GM19397 (cell line): ENCODE results near the gene AP2M1.

Source experiments
- ATAC-seq: cut with Tn5 transposase; IDR thresholded peaks from one replicate; pipeline ENCODE4 v1.9.1; 2021; ENCODE audit warnings: mild to moderate bottlenecking, moderate library complexity; ENCODE audit not compliant: unreplicated experiment

AP2M1 gene

GRCh38 chr3:184178521-184179138 is 4.0 kb downstream of the AP2M1 start:
- ATAC-seq = no peak

- no peak for ATAC-seq
Observed at GRCh38 chr3:184180165-184180564, 5.5 kb downstream of the AP2M1 start.

GRCh38 chr3:184181596-184181995 is 6.9 kb downstream of the AP2M1 start:
- no peak for ATAC-seq

GRCh38 chr3:184183679-184184078 is 9.0 kb downstream of the AP2M1 start:
- ATAC-seq = no peak

- ATAC-seq = no peak
Observed at GRCh38 chr3:184184546-184185230, 10.0 kb downstream of the AP2M1 start.

GRCh38 chr3:184185461-184186183 is 11.0 kb downstream of the AP2M1 start:
- ATAC-seq = peak; percentile 91

- peak; percentile 18 for ATAC-seq
Observed at GRCh38 chr3:184186184-184186901, 11.7 kb downstream of the AP2M1 start, which contains the start of gene ABCF3. Gene ABCF3, plus strand, starts transcription at chr3:184186199. Its CDS starts 9 bp downstream, at chr3:184186208.

- no peak for ATAC-seq
Observed at GRCh38 chr3:184186902-184187207, 12.2 kb downstream of the AP2M1 start.

- ATAC-seq = no peak
Observed at GRCh38 chr3:184188080-184188479, 13.4 kb downstream of the AP2M1 start.

GRCh38 chr3:184189421-184189820 is 14.8 kb downstream of the AP2M1 start:
- ATAC-seq = no peak

GRCh38 chr3:184192889-184193288 is 18.2 kb downstream of the AP2M1 start:
- no peak for ATAC-seq

- ATAC-seq = no peak
Observed at GRCh38 chr3:184193991-184194539, 19.4 kb downstream of the AP2M1 start.

GRCh38 chr3:184196536-184196935 is 21.9 kb downstream of the AP2M1 start:
- no peak for ATAC-seq

GRCh38 chr3:184198509-184198908 is 23.9 kb downstream of the AP2M1 start:
- no peak for ATAC-seq

GRCh38 chr3:184200825-184201224 is 26.2 kb downstream of the AP2M1 start:
- ATAC-seq = no peak

GRCh38 chr3:184203526-184203925 is 28.9 kb downstream of the AP2M1 start:
- ATAC-seq = no peak

- ATAC-seq = no peak
Observed at GRCh38 chr3:184209146-184209923, 34.7 kb downstream of the AP2M1 start.

GRCh38 chr3:184211297-184211696 is 36.6 kb downstream of the AP2M1 start:
- no peak for ATAC-seq

GRCh38 chr3:184211718-184212117 is 37.1 kb downstream of the AP2M1 start:
- ATAC-seq = no peak

GRCh38 chr3:184218814-184219213 is 44.2 kb downstream of the AP2M1 start:
- ATAC-seq = no peak
